Astrocyte of the cerebellum (primary cell): ENCODE results near the gene MED13L.

Experiments
- DNase-seq: peaks from one replicate; pipeline ENCODE4 v3.0.0-alpha.2; 2011; ENCODE audit warnings: low read depth
- H3K4me3 ChIP-seq: 2 replicates; pipeline ENCODE4 v1.5.1; 2011; ENCODE audit warnings: mild to moderate bottlenecking, low read depth, low read length, moderate library complexity
- CTCF ChIP-seq: IDR thresholded peaks from 2 replicates; pipeline ENCODE4 v1.5.1; 2012; ENCODE audit warnings: low read length, low read depth, moderate library complexity, mild to moderate bottlenecking; ENCODE audit errors: missing control alignments
- in situ Hi-C: cut with HindIII; loops from 2 replicates; pipeline ENCODE4 v1.10.0; 2017; ENCODE audit warnings: low sequenced_read_pairs

MED13L gene

GRCh38 chr12:115944392-115944742, 333.1 kb downstream of the MED13L start:
- no peak overlapping the region for H3K4me3 ChIP-seq
- in situ Hi-C loops, result no loop called here
- no peak for TF ChIP-seq CTCF
- no peak for DNase-seq

- in situ Hi-C loops, result no loop called here
- no peak overlapping the region for H3K4me3 ChIP-seq
- DNase-seq, result no peak
- no peak for TF ChIP-seq CTCF
Measured at GRCh38 chr12:115943630-115944391, 333.7 kb downstream of the MED13L start.

GRCh38 chr12:115943310-115943629, 334.2 kb downstream of the MED13L start:
- no peak overlapping the region for H3K4me3 ChIP-seq
- in situ Hi-C loops, result no loop called here
- no peak for DNase-seq
- no peak for TF ChIP-seq CTCF

- in situ Hi-C loops, result no loop called here
- no peak for DNase-seq
- no peak for TF ChIP-seq CTCF
- no peak overlapping the region for H3K4me3 ChIP-seq
Measured at GRCh38 chr12:115942346-115942745, 335.1 kb downstream of the MED13L start.

- in situ Hi-C loops, result no loop called here
- no peak for DNase-seq
- no peak overlapping the region for H3K4me3 ChIP-seq
- TF ChIP-seq CTCF, result no peak
Measured at GRCh38 chr12:115941362-115941761, 336.1 kb downstream of the MED13L start.

- TF ChIP-seq CTCF, result no peak
- no peak for DNase-seq
- in situ Hi-C loops, result no loop called here
- H3K4me3 ChIP-seq, result no peak overlapping the region
Measured at GRCh38 chr12:115938794-115939377, 338.6 kb downstream of the MED13L start.
